Gastroesophageal sphincter (tissue), 4 donors: Measurements from ENCODE around the gene CDKAL1. TPM values are rescaled to one million over a fixed set of nuclear protein-coding genes. Genes with fewer than 3 reads are reported as not detected.

Source experiments
- ATAC-seq: fragments of 150-250 bp; one replicate; pipeline ENCODE4 v1.9.1; 2016; ENCODE audit warnings: mild to moderate bottlenecking, moderate library complexity
- H3K27ac ChIP-seq, 4 donors: fragments of 200-600 bp; sonication (generic) in 3 of 4; 1 replicate in 3 of 4; 2 replicates in 1 of 4; pipeline ENCODE4 v1.5.1; 2016 to 2019
- H3K27me3 ChIP-seq: fragments of 200-600 bp; sonication (generic); one replicate; pipeline ENCODE4 v1.5.1; 2019
- H3K36me3 ChIP-seq, 2 donors: fragments of 200-600 bp; sonication (generic); one replicate each; pipeline ENCODE4 v1.5.1; 2019; ENCODE audit warnings: control low read depth in 1 of 2
- H3K4me1 ChIP-seq, 3 donors: fragments of 200-600 bp; sonication (generic); 1 replicate in 2 of 3; 2 replicates in 1 of 3; pipeline ENCODE4 v1.5.1; 2016 to 2019; ENCODE audit warnings: control low read depth in 2 of 3
- H3K4me3 ChIP-seq, 2 donors: fragments of 200-600 bp; sonication (generic); one replicate each; pipeline ENCODE4 v1.5.1; 2019; ENCODE audit warnings: mild to moderate bottlenecking in 1 of 2, moderate library complexity in 1 of 2
- H3K9me3 ChIP-seq, 3 donors: fragments of 200-600 bp; sonication (generic); one replicate each; pipeline ENCODE4 v1.5.1; 2017 to 2019; ENCODE audit warnings: control low read depth in 2 of 3
- EP300 ChIP-seq: sonication (generic); formaldehyde crosslinking; IDR thresholded peaks from one replicate; pipeline ENCODE4 v1.6.1; 2017; ENCODE audit warnings: antibody characterized with exemption, mild to moderate bottlenecking
- POLR2A ChIP-seq, 2 donors: fragments of 450-650 bp; IDR thresholded peaks; one replicate each; pipeline ENCODE4 v1.6.1; 2017; ENCODE audit warnings: antibody characterized with exemption in 2 of 2, mild to moderate bottlenecking in 2 of 2, moderate library complexity in 1 of 2
- POLR2AphosphoS5 ChIP-seq: sonication (generic); formaldehyde crosslinking; IDR thresholded peaks from one replicate; pipeline ENCODE4 v1.6.1; 2017; ENCODE audit warnings: antibody characterized with exemption
- WGBS, 2 donors: methylation state at CpG; one replicate each; pipeline ENCODE4 v1.1.5; 2018; ENCODE audit warnings: low coverage in 1 of 2; 5-methylcytosine and 5-hydroxymethylcytosine counted together
- total RNA-seq, 4 donors: library from RNA; depleted of rRNA; stranded (reverse); fragments of >200 nt; gene quantifications; one replicate each; pipeline ENCODE4 v1.1.0, GENCODE V29; 2016
- TF ChIP-seq, protein P1 (sequence below), 4 experiments: fragments of 200-600 bp in 2 of 4; fragments of 450-650 bp in 2 of 4; sonication (generic) in 1 of 4; IDR thresholded peaks; one replicate each; pipeline ENCODE4 v1.5.1; 2017 to 2019; ENCODE audit warnings: antibody characterized with exemption in 4 of 4, mild to moderate bottlenecking in 2 of 4, moderate library complexity in 2 of 4

CDKAL1 gene
- total RNA-seq, 4 donors from 2014 or later = 10.9 to 17.9 (median 15.0) TPM

DNA sequence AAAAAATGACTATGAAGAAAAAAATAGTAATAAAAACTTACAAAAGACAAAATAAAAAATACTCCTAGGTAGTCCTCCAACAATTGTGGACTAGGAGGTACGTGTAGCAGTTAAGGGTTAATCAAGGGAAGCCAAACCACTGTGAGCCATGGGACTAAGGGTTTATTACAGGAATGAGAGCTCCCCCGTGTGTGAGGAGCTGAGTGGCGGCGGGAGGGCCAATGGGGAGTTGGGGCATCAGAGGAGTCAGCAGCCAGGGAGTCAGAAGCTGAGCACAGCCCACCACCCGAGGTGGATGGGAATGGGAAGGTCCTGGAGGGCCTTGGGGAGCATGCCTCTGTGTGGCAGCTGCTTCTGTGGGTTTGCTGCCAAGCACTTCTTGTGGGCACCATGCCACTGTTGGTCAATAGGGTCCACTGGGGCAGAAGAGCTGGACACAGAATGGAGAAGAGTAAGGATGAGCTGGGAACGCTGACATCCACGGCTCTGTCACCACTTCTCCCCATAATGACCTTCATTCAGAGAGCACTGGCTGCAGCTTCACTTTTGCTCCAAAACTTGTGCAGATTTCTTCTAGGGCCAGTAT lies 373.3 kb downstream of the CDKAL1 start:
- Histone ChIP-seq H3K27me3 (no peaks in the 10 kb centered on the region), H3K9me3 (no peaks in the 10 kb centered on the region), H3K4me1 (no peaks in the 10 kb centered on the region), H3K27ac (no peak overlapping the region), H3K36me3 (no peaks in the 10 kb centered on the region), H3K4me3 (no peak overlapping the region)
- no peak for ATAC-seq
- TF ChIP-seq POLR2A (IDR thresholded peaks at IDR 0.05) (no peak), POLR2AphosphoS5 (no peak), EP300 (no peak)
- TF ChIP-seq, protein P1, sequence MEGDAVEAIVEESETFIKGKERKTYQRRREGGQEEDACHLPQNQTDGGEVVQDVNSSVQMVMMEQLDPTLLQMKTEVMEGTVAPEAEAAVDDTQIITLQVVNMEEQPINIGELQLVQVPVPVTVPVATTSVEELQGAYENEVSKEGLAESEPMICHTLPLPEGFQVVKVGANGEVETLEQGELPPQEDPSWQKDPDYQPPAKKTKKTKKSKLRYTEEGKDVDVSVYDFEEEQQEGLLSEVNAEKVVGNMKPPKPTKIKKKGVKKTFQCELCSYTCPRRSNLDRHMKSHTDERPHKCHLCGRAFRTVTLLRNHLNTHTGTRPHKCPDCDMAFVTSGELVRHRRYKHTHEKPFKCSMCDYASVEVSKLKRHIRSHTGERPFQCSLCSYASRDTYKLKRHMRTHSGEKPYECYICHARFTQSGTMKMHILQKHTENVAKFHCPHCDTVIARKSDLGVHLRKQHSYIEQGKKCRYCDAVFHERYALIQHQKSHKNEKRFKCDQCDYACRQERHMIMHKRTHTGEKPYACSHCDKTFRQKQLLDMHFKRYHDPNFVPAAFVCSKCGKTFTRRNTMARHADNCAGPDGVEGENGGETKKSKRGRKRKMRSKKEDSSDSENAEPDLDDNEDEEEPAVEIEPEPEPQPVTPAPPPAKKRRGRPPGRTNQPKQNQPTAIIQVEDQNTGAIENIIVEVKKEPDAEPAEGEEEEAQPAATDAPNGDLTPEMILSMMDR (IDR thresholded peaks at IDR 0.05) = no peak
- 80 to 94% methylated on average over 1 to 6 of the region's 7 CpGs for WGBS, 2 donors

GRCh38 chr6:20909621-20910020 lies 375.4 kb downstream of the CDKAL1 start:
- Histone ChIP-seq H3K36me3 (no peaks in the 10 kb centered on the region), H3K4me3 (no peak overlapping the region), H3K4me1 (no peaks in the 10 kb centered on the region), H3K27me3 (no peaks in the 10 kb centered on the region), H3K9me3 (peaks cover 0 to 10% (median 0%) of the 10 kb centered on the region in 3 donors), H3K27ac (no peak overlapping the region)
- TF ChIP-seq, protein P1 (IDR thresholded peaks at IDR 0.05) = no peak
- TF ChIP-seq EP300 (no peak), POLR2A (IDR thresholded peaks at IDR 0.05) (no peak), POLR2AphosphoS5 (no peak)
- 80 to 100% methylated on average over 1 to 2 of the region's 2 CpGs for WGBS, 2 donors
- no peak for ATAC-seq

- no peak for ATAC-seq
- 14 to 67% methylated on average over 1 of the region's 1 CpG for WGBS, 2 donors
- Histone ChIP-seq H3K9me3 (peaks cover 0 to 22% (median 0%) of the 10 kb centered on the region in 3 donors), H3K36me3 (no peaks in the 10 kb centered on the region), H3K4me1 (no peaks in the 10 kb centered on the region), H3K27ac (no peak overlapping the region), H3K27me3 (no peaks in the 10 kb centered on the region), H3K4me3 (no peak overlapping the region)
- TF ChIP-seq, protein P1 (IDR thresholded peaks at IDR 0.05) = no peak
- TF ChIP-seq POLR2A (IDR thresholded peaks at IDR 0.05) (no peak), EP300 (no peak), POLR2AphosphoS5 (no peak)
Observed at GRCh38 chr6:20911712-20912111, 377.5 kb downstream of the CDKAL1 start.

DNA sequence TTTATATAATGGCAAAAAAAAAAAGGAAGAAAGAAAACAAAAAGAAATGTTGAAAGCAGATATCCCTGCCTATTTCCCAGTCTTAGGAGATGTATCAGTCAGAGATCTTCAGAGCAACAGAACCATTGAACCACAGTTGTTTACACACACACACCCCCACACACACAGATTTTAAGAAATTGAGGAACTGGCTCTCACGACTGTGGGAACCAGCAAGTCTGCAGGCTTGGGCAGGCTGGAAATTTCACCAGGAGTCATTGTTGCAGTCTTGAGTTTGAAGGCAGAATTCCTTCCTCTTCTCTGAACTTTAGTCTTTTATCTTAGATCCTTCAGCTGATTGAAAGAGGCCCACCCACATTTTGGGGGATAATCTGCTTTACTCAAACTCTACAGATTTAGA lies 380.9 kb downstream of the CDKAL1 start:
- peaks cover 0 to 22% (median 0%) of the 10 kb centered on the region in 3 donors for H3K9me3 ChIP-seq
- H3K4me3 ChIP-seq = no peak overlapping the region
- H3K27me3 ChIP-seq = no peaks in the 10 kb centered on the region
- H3K4me1 ChIP-seq = no peaks in the 10 kb centered on the region
- H3K27ac ChIP-seq = no peak overlapping the region
- WGBS, 2 donors = 100% methylated on average over 1 of the region's 1 CpG; no CpG with 5 or more reads in 1 of the 2 donors
- no peak for ATAC-seq
- TF ChIP-seq POLR2AphosphoS5 (no peak), POLR2A (IDR thresholded peaks at IDR 0.05) (no peak), EP300 (no peak)
- TF ChIP-seq, protein P1 (IDR thresholded peaks at IDR 0.05) = no peak
- no peaks in the 10 kb centered on the region for H3K36me3 ChIP-seq

DNA sequence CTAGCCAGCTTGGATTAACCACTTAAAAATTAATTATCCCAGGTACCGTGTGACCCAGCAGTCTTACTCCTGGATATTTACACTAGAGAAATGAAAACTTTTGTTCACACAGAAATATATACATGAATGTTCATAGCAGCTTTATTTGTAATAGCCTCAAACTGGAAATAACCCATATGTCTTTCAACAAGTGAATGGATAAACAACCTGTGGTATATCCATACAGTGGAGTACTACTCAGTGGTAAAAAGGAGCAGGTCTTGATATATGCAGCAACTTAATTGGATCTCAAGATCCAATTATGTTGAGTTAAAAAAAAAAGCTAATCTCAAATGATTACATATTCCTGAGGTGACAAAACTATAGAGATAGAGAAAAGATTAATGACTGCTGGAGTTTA lies 381.4 kb downstream of the CDKAL1 start:
- Histone ChIP-seq H3K4me1 (no peaks in the 10 kb centered on the region), H3K4me3 (no peak overlapping the region), H3K27ac (no peak overlapping the region), H3K27me3 (no peaks in the 10 kb centered on the region), H3K36me3 (no peaks in the 10 kb centered on the region), H3K9me3 (peaks cover 0 to 22% (median 0%) of the 10 kb centered on the region in 3 donors)
- TF ChIP-seq POLR2A (IDR thresholded peaks at IDR 0.05) (no peak), POLR2AphosphoS5 (no peak), EP300 (no peak)
- TF ChIP-seq, protein P1 (IDR thresholded peaks at IDR 0.05) = no peak
- 100% methylated on average over 1 of the region's 1 CpG for WGBS, 2 donors
- no peak for ATAC-seq
